Thyroid gland (tissue), 4 donors: ENCODE measurements around the gene KIAA0232. TPM values are rescaled to one million over a fixed set of nuclear protein-coding genes. Genes with fewer than 3 reads are reported as not detected.
"Not testable (repeated sequence)": the region's sequence is repeated elsewhere in the genome, so short reads cannot be mapped to it uniquely, and the experiment has no call there.

Experiments used
- DNase-seq, 2 donors: peaks; one replicate each; pipeline ENCODE4 v3.0.0-alpha.2; 2019
- H3K27ac ChIP-seq, 3 donors: fragments of 200-600 bp; sonication (generic); 1 replicate in 2 of 3; 2 replicates in 1 of 3; pipeline ENCODE4 v1.5.1; 2016 to 2019; ENCODE audit warnings: mild to moderate bottlenecking in 1 of 3, moderate library complexity in 1 of 3
- H3K27me3 ChIP-seq: fragments of 200-600 bp; sonication (generic); one replicate; pipeline ENCODE4 v1.5.1; 2019
- H3K36me3 ChIP-seq, 2 donors: fragments of 200-600 bp; sonication (generic); one replicate each; pipeline ENCODE4 v1.5.1; 2016 to 2019
- H3K4me1 ChIP-seq, 2 donors: fragments of 200-600 bp; sonication (generic); one replicate each; pipeline ENCODE4 v1.5.1; 2017 to 2019
- H3K4me3 ChIP-seq, 3 donors: fragments of 200-600 bp; sonication (generic); replicated peaks in 1 of 3; 1 replicate in 2 of 3; 2 replicates in 1 of 3; pipeline ENCODE4 v1.5.1; 2016; ENCODE audit warnings: mild to moderate bottlenecking in 1 of 3
- H3K9me3 ChIP-seq: fragments of 200-600 bp; sonication (generic); one replicate; pipeline ENCODE4 v1.5.1; 2017
- CTCF ChIP-seq, 6 experiments: fragments of 200-600 bp in 3 of 6; fragments of 450-650 bp in 3 of 6; sonication (generic) in 3 of 6; IDR thresholded peaks; one replicate each; pipeline ENCODE4 v1.5.1; 2016 to 2019; ENCODE audit warnings: antibody characterized with exemption in 6 of 6, mild to moderate bottlenecking in 2 of 6, inconsistent platforms in 1 of 6, moderate library complexity in 1 of 6
- POLR2A ChIP-seq, 2 donors: fragments of 450-650 bp; IDR thresholded peaks; one replicate each; pipeline ENCODE4 v1.6.1; 2017; ENCODE audit warnings: antibody characterized with exemption in 2 of 2, mild to moderate bottlenecking in 2 of 2, moderate library complexity in 1 of 2
- WGBS, 2 donors: methylation state at CpG; one replicate each; pipeline ENCODE4 v1.1.5; 2017; 5-methylcytosine and 5-hydroxymethylcytosine counted together
- intact Hi-C: fragments of 100-400 bp; cut with DNase I; formaldehyde crosslinking; loops from one replicate; pipeline ENCODE4 v1.15.1; 2023
- total RNA-seq, 4 donors: library from RNA; depleted of rRNA; stranded (reverse); fragments of >200 nt; gene quantifications; one replicate each; pipeline ENCODE4 v1.2.3, GENCODE V29; 2016

Gene KIAA0232
- total RNA-seq, 4 donors from 2014 or later: 37.1 to 73.2 (median 50.6) TPM

- H3K4me1 ChIP-seq: peaks cover 8 to 23% of the 10 kb centered on the region in 2 donors
- H3K4me3 ChIP-seq: no peak overlapping the region
- H3K27me3 ChIP-seq: no peaks in the 10 kb centered on the region
- no peaks in the 10 kb centered on the region for H3K9me3 ChIP-seq
- no peaks in the 10 kb centered on the region for H3K36me3 ChIP-seq
- TF ChIP-seq POLR2A (IDR thresholded peaks at IDR 0.05) (no peak), CTCF (IDR thresholded peaks at IDR 0.05) (no peak)
- no peak for DNase-seq
- no peak overlapping the region for H3K27ac ChIP-seq
- WGBS, 2 donors: 91 to 94% methylated on average over 3 of the region's 3 CpGs
- intact Hi-C loops: no loop called here
Observed at GRCh38 chr4:6890358-6890757, 107.8 kb downstream of the KIAA0232 start.

- intact Hi-C loops, H3K27me3 ChIP-seq, H3K9me3 ChIP-seq, H3K27ac ChIP-seq, H3K4me3 ChIP-seq, DNase-seq, H3K36me3 ChIP-seq: not testable (repeated sequence)
- H3K4me1 ChIP-seq: peaks cover 8 to 21% of the 10 kb centered on the region in 2 donors
- 95% methylated on average over 9 of the region's 9 CpGs for WGBS, 2 donors
Observed at GRCh38 chr4:6890971-6891370, 108.4 kb downstream of the KIAA0232 start.

- Histone ChIP-seq H3K4me3 (no peak overlapping the region), H3K9me3 (no peaks in the 10 kb centered on the region), H3K27me3 (no peaks in the 10 kb centered on the region), H3K36me3 (no peaks in the 10 kb centered on the region), H3K4me1 (peaks cover 8 to 19% of the 10 kb centered on the region in 2 donors), H3K27ac (no peak overlapping the region)
- DNase-seq: no peak
- intact Hi-C loops: no loop called here
- WGBS, 2 donors: 86 to 87% methylated on average over 9 to 10 of the region's 10 CpGs
- no peak for TF ChIP-seq POLR2A (IDR thresholded peaks at IDR 0.05)
Observed at GRCh38 chr4:6891436-6892170, 109.1 kb downstream of the KIAA0232 start.

- Histone ChIP-seq H3K27me3 (no peaks in the 10 kb centered on the region), H3K27ac (no peak overlapping the region), H3K36me3 (no peaks in the 10 kb centered on the region), H3K9me3 (no peaks in the 10 kb centered on the region), H3K4me3 (no peak overlapping the region), H3K4me1 (peaks cover 8 to 19% of the 10 kb centered on the region in 2 donors)
- TF ChIP-seq POLR2A (IDR thresholded peaks at IDR 0.05) (no peak), CTCF (IDR thresholded peaks at IDR 0.05) (peak in 1 of 6 experiments; percentile 14)
- peak; percentile 37 to 48 for DNase-seq
- 36 to 57% methylated on average over 12 to 20 of the region's 20 CpGs for WGBS, 2 donors
- intact Hi-C loops: no loop called here
Observed at GRCh38 chr4:6892190-6892908, 109.8 kb downstream of the KIAA0232 start.

- Histone ChIP-seq H3K4me1 (peaks cover 8 to 19% of the 10 kb centered on the region in 2 donors), H3K27me3 (no peaks in the 10 kb centered on the region), H3K4me3 (no peak overlapping the region), H3K9me3 (no peaks in the 10 kb centered on the region), H3K36me3 (no peaks in the 10 kb centered on the region), H3K27ac (no peak overlapping the region)
- DNase-seq: no peak
- intact Hi-C loops: no loop called here
- TF ChIP-seq CTCF (IDR thresholded peaks at IDR 0.05) (no peak), POLR2A (IDR thresholded peaks at IDR 0.05) (no peak)
- 78% methylated on average over 6 of the region's 6 CpGs for WGBS, 2 donors
Observed at GRCh38 chr4:6892909-6893202, 110.3 kb downstream of the KIAA0232 start.

GRCh38 chr4:6893449-6894085, 111.0 kb downstream of the KIAA0232 start:
- WGBS, 2 donors: 74% methylated on average over 7 of the region's 7 CpGs
- Histone ChIP-seq H3K9me3 (no peaks in the 10 kb centered on the region), H3K27me3 (no peaks in the 10 kb centered on the region), H3K36me3 (no peaks in the 10 kb centered on the region), H3K4me1 (peaks cover 8 to 19% of the 10 kb centered on the region in 2 donors), H3K27ac (no peak overlapping the region), H3K4me3 (no peak overlapping the region)
- no peak for TF ChIP-seq CTCF (IDR thresholded peaks at IDR 0.05)
- TF ChIP-seq POLR2A (IDR thresholded peaks at IDR 0.05): no peak
- DNase-seq: no peak
- intact Hi-C loops: no loop called here
